Fibroblast of the aortic adventitia (primary cell): ENCODE data around the gene C10orf90. TPM values are rescaled to one million over a fixed set of nuclear protein-coding genes. Genes with fewer than 3 reads are reported as not detected.
"Not testable (repeated sequence)": the region's sequence is repeated elsewhere in the genome, so short reads cannot be mapped to it uniquely, and the experiment has no call there.

Source experiments
- DNase-seq: peaks from one replicate; pipeline ENCODE4 v3.0.0-alpha.2; 2010; ENCODE audit warnings: low read depth
- H3K4me3 ChIP-seq: 2 replicates; pipeline ENCODE4 v1.5.1; 2011; ENCODE audit warnings: low read depth, mild to moderate bottlenecking, control low read depth, low read length, moderate library complexity
- total RNA-seq: library from RNA; depleted of rRNA; stranded (reverse); fragments of >200 nt; gene quantifications from 2 replicates; pipeline ENCODE4 v1.2.3, GENCODE V29; 2012; ENCODE audit warnings: low replicate concordance
- TF ChIP-seq, protein P1 (sequence below): IDR thresholded peaks from 2 replicates; pipeline ENCODE4 v1.5.1; 2011; ENCODE audit warnings: mild to moderate bottlenecking, low read length, control low read depth, inconsistent platforms; ENCODE audit not compliant: insufficient read depth

C10orf90 gene
- total RNA-seq, 1 donor, result 1.1 TPM

DNA sequence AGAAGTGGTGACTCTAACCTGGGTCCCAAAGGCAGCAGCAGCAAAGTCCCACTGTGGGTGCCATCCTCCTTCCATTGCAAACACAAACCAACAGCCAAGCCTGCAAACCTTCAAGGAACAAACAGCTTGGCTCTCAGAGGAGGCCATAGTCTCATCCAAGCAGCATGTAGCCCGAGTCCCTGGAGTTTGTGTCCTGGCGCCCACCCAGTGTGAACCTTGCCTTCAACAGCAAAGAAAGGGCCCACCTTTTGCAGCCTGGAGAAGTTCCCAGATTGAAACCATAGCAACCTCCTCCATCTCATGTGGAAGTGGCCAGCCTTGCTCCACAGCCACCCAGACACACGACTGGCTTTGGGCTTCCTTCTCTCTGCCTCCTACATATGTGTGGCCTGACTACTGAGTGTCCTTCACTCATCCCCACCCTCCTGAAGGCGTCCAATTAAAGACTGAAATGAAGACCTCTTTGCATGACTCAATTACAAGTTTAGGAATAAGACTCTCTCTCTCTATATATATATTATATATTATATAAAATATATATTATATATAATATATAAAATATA lies 106.1 kb downstream of the C10orf90 start:
- H3K4me3 ChIP-seq, result no peak overlapping the region
- DNase-seq, result no peak
- TF ChIP-seq, protein P1, sequence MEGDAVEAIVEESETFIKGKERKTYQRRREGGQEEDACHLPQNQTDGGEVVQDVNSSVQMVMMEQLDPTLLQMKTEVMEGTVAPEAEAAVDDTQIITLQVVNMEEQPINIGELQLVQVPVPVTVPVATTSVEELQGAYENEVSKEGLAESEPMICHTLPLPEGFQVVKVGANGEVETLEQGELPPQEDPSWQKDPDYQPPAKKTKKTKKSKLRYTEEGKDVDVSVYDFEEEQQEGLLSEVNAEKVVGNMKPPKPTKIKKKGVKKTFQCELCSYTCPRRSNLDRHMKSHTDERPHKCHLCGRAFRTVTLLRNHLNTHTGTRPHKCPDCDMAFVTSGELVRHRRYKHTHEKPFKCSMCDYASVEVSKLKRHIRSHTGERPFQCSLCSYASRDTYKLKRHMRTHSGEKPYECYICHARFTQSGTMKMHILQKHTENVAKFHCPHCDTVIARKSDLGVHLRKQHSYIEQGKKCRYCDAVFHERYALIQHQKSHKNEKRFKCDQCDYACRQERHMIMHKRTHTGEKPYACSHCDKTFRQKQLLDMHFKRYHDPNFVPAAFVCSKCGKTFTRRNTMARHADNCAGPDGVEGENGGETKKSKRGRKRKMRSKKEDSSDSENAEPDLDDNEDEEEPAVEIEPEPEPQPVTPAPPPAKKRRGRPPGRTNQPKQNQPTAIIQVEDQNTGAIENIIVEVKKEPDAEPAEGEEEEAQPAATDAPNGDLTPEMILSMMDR, result no peak

DNA sequence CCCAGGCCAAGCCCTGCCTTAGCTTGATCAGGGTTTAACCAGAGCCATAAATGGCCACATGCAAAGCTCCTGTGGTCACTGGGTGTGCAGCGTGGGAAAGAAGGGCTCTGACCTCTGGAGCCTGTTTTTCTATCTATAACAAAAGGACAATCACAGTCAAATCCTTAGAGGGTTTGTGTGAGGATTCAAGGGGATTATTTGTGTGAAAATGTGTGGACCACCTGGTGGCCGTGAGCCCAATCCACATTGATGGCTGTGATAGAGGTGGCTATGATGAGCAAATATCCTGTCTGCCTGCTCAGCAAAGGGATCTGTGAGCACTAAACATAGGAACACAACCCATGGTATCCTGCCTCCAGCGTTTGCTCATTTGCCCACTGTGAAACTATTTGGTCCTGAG lies 107.1 kb downstream of the C10orf90 start:
- no peak overlapping the region for H3K4me3 ChIP-seq
- TF ChIP-seq, protein P1, result no peak
- DNase-seq, result no peak

DNA sequence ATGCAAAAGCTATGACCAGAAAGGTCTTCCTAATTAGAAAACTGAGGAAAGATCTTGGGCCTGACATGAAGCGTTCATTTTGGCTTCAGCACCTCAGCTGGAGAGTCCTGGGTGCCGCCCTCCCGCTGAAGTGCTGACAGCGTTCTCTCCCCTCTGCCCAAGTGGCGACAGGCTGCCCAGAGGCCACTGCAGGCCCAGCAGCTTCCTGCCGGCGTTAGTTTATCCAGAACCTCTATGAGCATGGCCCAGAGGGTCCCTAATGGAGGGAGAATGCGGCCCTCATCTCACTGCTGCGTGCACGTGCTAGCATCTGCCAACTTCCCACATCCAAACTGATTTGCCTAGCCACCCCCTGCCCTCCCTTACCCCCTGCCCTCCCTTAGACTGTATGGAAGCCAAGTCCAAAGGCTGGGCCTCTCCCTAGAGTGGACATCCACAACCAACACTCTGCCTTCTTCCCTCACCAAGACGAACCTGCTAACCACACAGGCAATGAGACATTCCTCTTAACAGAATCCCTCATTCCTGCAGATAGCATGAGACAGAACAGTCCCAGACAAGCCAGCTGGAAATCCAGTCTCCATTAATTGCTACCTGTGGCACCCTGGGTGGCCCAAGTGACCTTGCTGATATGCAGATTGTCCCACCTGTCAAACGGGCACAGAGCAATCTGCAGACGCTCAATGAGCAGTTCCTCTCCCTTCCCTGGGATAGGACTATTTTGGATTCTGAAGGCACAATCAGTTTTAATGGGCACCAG lies 108.4 kb downstream of the C10orf90 start:
- no peak overlapping the region for H3K4me3 ChIP-seq
- no peak for DNase-seq

DNA sequence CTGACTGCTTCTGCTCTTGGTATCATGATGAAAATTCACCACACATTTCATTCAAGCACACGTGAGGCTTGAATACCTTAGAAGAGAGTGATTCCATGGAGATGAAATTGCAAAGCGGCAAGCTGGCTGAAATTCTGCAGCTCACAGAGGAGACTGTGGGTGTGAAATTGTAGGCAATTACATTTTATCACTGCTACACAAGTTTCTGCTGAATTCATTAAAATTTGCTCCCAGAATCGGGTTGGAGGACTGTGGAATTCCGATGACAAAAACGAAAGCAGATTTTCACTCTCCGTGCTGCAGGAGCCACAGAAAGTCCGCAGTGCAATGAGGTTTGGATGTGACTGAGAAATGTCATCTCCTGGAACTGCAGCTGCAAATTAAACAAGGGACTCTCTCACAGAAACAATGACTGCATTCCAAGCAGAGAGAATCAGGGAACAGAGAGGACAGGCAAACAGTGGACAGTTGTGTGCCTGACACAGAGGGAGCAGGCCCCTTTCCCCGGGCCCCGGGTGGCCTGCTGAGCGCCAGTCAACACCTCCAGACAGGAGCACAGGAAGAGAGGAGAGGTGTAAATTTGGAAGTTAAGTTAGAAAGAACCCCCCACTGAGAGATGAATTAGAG lies 109.1 kb downstream of the C10orf90 start:
- H3K4me3 ChIP-seq, result peak overlapping the region; percentile 52
- TF ChIP-seq, protein P1, result no peak
- peak; percentile 23 for DNase-seq

More for the DNA sequence above, 108.4 kb downstream of the C10orf90 start:
- TF ChIP-seq, protein P1, result no peak

DNA sequence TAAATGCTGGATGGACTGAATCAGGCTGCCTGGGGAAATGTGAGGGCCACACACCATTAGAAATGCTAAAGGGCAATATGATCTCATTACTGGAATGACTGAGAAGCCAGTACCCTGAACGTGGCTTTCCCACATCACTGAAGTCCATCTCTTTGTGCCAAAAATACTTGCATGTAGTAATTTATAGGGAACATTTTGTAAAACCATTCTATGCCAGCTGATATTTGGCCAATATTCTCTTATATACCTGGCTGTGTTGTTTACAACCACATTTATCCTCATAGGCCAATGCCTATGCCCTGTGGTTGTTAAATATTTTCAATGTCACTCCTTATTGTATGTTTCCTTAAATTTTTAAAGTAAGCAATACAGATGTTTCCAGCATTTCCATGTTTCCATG lies 111.6 kb downstream of the C10orf90 start:
- no peak overlapping the region for H3K4me3 ChIP-seq
- TF ChIP-seq, protein P1, result no peak

DNA sequence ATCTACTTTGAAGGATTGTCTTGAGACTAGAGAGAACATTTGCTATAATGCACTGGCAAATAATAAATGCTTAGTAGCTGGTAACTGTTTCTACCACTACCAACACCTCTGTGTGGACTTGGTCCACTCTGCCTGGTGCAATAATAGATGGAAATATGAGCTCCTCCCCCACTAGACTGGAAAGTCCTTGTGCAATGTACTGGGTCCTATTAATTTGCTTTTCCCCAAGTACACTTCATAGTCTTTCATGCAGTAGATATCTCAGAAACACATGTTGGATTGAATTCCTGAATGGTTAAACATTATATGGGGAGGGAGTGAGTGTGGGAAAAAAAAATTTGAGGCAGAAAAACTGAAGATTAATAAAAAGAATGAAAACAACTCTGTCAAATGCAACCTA lies 119.3 kb downstream of the C10orf90 start:
- TF ChIP-seq, protein P1, result no peak
- peak; percentile 32 for DNase-seq
- H3K4me3 ChIP-seq, result no peak overlapping the region

More for the DNA sequence above, 111.6 kb downstream of the C10orf90 start:
- DNase-seq, result no peak

DNA sequence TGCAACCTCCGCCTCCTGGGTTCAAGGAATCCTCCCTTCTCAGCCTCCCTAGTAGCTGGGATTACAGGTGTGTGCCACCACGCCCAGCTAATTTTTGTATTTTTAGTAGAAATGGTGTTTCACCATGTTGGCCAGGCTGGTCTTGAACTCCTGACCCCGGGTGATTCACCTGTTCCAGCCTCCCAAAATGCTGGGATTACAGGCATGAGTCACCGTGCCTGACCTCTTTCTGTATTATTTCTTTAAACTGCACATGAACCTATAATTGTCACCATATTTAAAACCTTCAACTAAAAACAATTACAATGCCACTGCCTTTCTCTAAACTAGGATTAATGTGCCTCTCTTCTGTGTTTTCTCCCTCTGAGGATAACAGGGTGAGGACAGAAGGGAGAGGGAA lies 119.9 kb downstream of the C10orf90 start:
- H3K4me3 ChIP-seq, DNase-seq: not testable (repeated sequence)
